ENCODE data around the gene DISC1.
"Not testable (repeated sequence)": the region's sequence is repeated elsewhere in the genome, so short reads cannot be mapped to it uniquely, and the experiment has no call there.

DISC1 gene

DNA sequence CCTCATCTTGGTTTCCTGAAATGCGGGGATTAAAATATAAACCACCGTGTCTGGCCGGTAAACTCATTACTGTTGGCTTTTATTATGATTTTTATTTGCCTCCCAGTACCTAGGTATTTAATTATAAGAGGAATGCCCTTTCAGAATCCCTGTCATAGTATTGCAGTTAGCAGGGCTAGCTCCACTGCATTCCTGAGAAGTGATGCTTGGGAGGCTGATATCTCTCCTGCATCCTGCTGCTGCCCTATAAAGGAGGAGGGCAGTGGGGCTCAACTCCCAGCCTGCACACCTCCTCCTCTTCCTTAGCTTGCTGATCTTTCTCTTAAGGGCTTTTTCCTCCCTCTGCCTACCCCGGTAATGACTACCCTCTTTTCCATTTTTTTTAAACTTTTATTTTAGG lies 19.9 kb upstream of the DISC1 start:
- no peak for FAIRE-seq

DNA sequence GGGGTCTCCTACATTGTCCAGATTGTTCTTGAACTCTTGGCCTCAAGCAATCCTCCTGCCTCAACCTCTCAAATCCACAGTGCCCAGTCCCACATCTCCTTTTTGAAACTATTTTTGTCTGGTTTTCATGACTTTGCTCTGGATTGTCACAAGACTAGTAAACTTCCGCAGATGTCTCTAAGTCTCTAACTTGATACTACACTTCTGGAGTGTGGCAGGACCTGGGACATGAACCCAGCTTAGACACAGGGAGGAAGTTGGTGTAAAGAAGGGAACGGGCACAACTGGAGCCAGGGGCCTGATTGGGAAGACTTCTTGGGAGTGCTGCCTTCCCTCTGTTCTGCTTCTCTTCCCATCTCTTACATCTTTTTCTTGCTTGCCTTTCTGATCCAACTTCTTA lies 16.2 kb upstream of the DISC1 start:
- FAIRE-seq: no peak

DNA sequence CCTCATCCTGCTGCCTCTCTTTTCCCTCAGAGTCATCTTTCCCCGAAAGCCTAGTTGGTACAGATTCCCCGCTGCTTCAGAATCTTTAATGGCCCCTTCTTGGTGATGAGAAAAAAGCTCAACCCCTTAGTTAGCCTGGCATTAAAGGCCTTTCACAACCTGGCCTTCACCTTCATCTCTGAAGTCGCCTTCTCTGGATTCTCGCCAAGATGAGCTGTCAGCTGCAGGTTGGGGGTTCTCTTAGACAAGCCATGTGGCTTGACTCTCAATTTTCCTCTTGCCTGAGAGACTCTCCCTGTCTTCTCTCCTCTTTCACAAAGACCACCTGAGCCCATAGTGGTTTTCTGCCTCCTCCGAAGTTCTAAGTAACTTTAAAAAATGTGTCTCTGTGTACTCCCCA lies 15.5 kb upstream of the DISC1 start:
- FAIRE-seq: no peak

DNA sequence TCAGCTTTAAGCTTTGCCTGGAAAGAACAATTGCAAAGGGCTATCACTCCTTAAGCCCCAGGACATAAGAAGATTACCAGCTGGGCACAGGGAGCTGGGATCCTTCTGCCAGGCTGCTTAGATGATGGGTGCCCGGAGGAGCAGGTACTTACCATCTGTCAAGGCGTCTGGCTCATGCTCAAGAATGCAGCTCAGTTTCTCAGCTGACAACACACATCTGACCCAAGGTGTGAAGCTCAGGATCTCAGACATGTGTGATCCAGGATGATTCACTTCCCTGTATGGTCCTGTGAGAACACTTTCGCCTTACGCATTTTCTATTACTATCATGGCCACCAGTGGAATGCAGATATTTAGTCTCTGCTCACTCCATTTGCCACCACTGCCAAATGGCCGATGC lies 14.7 kb upstream of the DISC1 start:
- FAIRE-seq: no peak

DNA sequence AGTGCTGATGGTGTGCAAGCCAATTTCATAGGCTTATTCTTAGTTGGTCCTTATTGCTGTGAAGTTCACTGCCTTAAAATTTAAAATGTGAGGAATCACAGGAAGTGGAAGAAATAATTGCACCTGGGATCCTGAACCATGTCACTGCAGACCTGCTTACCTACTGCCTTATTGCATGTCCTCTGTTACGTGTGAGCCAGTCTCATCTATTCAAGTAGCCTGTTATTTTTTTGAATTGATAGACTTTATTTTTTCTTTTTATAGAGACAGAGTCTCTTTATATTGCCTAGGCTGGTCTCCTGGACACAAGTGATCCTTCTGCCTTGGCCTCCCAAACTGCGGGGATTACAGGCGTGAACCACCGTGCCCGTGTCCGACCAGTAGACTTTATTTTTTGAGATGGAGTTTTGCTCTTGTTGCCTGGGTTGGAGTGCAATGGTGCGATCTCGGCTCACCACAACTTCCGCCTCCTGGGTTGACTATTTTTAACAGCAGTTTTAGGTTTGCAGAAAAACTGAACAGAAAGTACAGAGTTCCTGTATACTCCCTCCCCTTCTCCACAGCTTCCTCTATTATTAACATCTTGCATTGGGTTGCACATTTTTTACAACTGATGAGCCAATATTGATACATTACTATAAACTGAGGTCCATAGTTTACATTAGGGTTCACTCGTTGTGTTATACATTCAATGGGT lies 14.0 kb upstream of the DISC1 start:
- FAIRE-seq: no peak

DNA sequence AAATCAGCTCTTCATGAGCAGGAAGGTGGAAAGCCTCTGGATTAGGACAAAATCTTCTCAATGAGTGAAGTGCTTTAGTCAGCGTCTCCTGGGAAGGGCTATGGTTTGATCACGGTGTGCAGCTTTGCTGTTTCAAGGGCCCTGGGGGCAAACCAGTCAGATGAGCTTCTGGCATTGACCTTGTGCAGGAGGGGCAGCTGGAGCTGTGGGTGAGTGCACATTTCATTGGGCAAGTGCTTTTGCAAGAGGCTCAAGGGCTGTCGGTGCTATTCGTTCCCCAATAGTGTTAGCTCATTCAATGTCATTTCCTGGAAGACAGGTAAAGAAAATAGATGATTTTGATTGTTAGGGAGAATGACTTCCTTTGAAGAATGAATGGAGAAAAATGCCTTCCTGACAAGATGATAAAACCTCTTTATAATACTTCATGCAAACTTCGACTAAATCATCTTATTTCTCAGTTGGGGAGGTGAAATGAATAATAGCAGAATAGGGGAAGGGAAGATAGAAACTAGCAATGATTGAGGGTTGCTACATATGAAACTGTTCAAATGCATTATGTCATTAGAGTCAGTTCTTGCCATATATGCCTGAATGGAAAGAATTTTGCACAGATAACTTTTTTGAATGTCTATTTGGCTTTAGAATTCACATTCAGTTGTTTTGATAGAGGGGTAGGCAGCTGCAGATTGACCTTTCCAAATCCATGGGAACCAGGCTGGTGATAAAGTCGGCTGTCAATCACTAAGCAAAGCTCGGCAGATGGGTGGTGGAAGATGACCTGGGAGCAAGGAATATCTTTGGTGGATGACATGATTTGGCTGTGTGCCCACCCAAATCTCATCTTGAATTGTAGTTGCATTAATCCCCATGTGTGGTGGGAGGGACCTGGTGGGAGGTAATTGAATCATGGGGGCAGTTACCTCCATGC lies 12.9 kb upstream of the DISC1 start:
- no peak for FAIRE-seq

DNA sequence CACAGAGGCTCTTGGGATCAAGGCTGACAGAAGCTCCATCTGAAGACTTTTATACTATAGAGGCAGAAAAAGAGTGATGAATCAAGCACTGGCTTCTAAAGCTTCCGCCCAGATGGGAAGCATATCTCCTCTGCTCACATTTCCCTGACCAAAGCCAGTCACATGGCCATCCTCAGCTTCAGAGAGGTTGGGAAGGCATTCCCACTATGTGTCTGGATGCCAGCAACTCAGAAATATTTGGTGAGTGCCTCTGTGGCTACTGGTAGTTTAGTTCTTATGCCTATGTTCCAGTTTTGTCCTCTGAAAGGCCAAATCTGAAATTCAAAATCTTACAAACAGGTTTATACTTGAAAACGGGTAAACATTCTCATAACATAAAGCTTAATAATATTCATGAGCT lies 9.9 kb upstream of the DISC1 start:
- no peak for FAIRE-seq

DNA sequence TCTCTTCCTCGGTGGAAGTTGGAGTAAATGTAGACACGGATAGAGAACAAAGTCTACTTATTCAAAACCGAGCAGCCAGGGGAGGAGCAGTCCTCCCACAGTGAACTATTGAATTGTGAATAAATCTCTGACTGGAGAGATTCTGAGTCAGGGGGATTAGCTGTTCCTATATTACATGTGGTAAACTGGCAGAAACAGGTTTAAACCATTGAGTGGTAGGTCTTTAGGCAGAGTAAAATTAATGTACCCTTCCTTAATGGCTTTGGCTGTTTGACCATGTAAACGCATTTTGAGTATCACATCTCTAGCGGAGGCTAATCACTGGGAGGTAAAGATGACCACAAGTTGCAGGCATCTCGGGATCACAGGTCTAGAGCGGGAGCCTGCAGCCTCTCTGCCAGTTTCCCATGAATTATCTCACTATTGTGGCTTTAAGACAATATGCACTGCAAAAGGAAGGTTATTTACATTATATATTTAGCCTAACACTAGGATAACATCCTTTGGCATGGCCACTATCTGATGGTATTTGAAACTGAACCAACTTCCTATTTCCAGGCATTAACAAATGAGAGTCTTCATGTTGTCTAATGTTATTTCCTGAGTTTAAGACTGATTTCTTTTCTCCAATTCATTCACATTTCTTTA lies 7.9 kb upstream of the DISC1 start:
- FAIRE-seq: no peak

DNA sequence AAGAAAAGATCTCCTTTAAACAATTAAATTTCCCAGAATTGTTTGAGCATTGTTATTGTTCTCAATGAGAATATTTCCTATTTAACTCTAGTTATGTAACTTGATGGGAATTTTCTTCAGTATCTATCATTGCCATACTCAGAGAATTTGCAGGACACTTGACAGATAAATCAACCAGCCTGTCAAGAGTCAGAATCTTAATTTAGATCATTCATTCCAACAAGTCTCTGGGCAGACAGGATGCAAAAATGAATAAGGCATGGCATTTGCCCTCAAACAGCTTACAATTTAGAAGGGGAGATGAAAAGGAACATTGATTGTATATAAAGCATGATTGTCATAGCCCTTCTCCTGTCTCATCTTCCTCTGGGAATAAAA lies 7.3 kb upstream of the DISC1 start:
- no peak for FAIRE-seq

DNA sequence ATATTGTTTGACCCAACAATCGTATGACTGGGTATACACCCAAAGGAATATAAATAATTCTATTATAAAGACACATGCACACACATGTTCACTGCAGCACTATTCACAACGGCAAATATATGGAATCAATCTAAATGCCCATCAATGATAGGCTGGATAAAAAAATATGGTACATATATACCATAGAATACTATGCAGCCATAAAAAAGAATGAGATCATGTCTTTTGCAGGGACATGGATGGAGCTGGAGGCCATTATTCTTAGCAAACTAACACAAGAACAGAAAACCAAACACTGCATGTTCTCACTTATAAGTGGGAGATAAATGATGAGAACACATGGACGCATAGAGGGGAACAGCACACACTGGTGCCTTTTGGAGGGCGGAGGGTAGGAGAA lies 1.5 kb upstream of the DISC1 start:
- FAIRE-seq: not testable (repeated sequence)

DNA sequence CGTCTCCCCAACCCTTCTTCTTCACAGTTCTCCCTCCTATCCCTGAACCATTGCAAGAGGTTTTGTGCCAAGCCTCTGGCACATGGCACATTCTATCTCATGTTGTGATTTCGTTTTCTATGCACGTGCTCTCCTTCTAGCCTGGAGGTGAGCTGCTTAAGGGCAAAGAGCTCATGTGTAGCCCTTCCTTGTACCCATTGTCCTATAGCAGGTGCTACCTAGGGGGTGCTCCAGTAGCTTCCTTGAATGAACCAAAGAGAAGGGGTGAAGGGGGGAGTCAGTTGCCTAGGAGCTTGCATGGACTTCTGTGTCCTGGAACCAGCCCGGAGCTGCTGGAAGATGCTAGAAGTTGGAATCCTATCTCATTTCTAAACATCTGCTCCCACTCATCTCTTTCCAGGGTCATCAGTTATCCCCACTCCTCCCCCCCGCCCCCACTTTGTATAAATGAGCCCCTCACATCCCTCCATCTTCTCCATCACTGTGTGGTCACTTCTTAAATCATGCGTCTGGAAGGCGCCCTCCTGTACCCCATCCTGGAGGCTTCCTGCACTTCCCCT lies 535 bp upstream of the DISC1 start:
- FAIRE-seq: no peak

DNA sequence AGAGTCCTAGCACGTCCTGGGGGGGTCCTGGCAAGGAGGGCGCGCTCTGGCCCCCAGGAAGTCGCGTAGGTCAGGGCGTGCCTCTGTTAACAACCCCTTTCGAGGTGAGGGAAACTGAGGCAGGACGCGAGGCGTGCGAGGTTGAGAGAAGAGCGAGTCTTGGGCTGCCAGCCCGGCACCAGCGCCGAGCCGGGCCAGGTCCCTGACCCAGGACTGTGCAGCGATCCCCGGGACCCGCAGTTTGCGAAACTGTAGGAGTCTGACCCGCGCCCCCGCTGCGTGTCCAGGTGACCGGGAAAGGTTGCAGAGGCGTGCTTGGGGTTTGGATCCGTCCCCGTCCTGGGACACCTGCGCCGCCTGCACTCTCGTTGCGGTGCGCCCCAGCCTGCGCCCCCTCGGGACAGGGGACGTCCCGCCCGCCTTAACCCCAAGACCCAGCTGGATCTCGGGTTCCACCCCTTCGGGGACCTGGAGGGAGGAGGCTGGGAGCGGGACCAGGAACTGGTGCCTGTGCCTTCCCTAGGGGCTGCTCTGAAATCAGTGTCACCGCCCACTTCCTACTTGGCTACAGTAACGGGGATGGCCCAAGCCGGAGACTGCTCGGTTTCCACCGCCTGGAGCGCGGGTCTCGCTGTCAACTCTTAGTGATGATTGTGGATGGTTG lies 493 bp downstream of the DISC1 start:
- no peak for FAIRE-seq

DNA sequence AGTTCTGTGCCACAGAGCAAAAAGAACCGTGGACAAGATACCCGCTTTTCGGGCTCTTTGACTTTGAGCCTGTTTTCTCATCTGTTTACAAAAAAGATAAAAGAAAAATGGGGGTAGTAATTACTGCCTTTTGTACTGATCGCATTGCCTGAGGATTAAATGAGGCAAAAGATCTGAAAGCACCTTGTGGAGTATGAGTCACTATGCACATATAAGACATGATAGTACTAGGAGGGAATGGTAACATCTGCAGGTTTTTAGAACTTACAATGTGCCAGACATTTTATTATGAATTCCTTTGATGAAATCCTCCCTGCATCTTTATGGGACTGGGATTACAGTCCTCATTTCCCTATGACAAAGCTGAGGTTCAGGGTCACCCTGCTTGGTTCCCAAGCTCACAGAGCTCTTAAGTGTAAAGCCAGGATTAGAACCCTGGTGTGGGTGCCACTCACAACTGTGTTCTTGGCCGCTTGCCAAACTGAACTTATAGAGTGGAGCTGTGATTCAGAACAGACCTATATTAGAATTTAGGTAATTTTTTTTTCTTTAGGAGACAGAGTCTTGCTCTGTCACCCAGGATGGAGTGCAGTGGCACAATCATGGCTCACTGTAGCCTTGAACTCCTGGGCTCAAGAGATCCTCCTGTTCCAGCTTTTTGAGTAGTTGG lies 1.8 kb downstream of the DISC1 start:
- no peak for FAIRE-seq

DNA sequence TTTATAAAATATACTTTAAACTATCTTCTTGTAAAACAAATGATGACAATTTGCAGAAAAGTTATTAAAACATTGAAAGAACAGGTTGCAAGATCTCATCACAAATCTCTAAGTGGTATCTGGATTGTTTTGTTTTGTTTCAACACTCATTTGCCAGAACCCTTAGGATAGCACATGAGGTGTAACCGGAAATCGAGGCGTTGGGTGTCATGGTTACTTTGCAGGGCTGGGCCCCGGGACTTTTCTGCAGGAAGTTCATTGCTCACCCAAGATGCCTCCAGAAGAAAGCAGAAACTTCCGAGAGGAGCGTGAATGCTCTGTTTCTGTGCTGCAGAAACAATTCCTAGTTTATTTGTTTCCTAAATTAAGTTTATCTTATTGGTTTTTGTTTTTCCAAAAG lies 2.5 kb downstream of the DISC1 start:
- FAIRE-seq: no peak

DNA sequence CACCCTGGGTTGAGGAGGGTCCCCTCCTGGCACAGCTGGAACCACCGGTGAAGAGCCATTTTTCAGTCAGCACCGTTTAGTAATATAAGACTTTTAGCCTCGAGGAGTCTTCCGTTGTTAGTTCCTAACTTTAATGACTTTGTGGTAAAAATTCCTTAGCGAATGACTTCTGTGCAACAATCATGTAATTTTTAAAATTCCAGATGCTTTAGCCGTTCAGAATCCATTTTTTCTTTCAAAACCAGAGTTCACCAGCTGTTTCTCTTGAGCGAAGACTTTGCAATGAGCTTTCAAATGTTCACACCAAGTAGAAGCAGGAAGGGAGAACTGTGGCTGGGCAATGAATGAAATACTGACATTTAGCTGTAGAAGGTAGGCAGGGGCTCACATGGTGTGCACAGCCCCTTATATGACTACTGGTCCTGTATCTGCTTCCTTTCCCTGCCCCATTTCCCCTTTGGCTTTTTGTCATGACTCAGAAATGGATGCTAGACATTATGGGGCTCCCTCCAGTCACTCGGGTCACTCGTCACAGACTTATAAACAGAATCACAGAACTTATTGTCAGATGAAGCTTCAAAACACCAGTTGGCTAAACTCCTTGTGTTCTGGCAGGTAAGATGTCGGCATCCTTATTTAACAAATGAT lies 4.1 kb downstream of the DISC1 start:
- FAIRE-seq: no peak

DNA sequence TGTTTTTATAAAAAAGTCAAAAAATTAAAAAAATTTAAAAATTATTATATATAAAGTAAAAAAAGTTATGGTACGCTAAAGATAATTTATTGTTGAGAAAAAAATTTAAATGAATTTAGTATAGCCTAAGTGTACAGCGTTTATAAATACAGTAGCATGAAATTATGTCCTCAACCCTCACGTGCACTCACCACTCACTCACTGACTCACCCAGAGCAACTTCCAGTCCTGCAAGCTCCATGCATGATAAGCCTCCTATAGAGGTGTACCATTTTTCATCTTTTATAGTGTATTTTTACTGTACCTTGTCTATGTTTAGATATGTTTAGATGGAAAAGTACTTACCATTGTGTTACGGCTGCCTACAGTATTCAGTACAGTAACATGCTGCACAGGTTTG lies 5.1 kb downstream of the DISC1 start:
- no peak for FAIRE-seq

DNA sequence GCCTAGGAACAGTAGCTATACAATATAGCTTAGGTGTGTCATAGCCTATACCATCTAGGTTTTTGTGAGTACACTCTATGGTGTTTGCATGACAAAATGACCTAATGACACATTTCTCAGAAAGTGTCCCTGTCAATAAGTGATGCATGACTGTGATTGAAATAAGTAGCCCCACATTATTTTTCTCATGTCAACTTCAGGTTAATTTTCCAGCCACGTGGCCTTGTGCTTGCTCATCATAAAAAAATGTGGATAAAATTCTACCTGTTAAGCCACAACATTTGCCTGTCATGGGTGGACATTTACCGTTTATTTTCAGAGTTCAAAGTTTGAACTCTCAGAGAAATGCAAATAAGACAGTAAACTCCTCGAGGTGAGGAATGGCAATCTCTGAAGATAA lies 5.5 kb downstream of the DISC1 start:
- no peak for FAIRE-seq

DNA sequence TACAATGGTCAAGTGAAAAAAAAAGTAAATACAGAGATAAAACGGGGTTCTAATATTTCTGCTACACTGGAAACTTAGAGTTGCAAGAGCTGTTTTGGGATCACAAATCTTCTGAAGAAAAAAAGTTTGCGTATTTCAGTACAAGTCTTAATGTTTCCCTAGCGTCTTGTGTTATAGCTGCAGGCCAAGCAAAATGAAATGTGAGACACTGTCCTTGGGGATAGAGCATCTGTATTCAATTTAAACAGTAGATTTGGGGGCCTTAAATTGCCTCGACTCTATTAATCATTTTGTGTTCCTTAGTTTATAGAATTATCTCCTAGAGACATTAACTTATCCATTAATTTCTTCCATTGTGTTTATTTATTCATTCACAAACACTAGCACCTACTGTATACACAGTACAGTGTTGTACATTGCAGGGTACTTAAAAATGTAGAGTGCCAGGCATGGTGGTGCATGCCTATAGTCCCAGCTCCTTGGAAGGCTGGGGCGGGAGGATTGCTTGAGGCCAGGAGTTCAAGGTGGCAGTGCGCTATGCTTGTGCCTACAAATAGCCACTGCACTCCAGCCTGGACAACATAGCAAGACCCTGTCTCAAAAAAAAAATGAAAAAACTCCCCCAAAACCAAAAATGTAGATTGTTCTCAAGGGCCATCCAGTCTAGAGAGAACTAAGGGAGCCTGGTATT lies 7.9 kb downstream of the DISC1 start:
- no peak for FAIRE-seq

DNA sequence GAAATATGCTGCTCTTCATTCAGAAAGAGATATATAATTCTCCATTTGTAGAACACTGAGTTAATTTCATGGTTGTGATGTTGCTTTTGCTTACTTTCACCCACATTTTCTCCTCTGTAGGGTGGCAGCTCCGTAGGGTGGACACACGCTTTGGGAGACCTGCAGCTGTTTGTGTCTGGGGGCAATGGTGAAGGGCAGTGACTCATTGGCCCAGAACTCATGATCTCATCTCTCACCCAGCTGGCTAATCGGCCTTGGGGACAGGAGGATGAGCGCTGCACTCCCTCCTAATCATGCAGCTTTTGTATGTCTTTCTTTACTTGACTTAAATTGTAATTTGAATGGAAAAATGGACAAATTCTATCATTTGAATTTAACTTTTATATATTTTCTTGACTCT lies 9.6 kb downstream of the DISC1 start:
- FAIRE-seq: no peak

DNA sequence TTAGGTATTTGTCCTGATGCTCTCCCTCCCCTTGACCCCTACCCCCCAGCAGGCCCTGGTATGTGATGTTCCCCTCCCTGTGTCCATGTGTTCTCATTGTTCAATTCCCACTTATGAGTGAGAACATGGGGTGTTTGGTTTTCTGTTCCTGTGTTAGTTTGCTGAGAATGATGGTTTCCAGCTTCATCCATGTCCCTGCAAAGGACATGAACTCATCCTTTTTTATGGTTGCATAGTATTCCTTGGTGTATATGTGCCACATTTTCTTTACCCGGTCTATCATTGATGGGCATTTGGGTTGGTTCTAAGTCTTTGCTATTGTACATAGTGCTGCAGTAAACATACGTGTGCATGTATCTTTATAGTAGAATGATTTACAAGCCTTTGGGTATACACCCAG lies 10.3 kb downstream of the DISC1 start:
- not testable (repeated sequence) for FAIRE-seq

DNA sequence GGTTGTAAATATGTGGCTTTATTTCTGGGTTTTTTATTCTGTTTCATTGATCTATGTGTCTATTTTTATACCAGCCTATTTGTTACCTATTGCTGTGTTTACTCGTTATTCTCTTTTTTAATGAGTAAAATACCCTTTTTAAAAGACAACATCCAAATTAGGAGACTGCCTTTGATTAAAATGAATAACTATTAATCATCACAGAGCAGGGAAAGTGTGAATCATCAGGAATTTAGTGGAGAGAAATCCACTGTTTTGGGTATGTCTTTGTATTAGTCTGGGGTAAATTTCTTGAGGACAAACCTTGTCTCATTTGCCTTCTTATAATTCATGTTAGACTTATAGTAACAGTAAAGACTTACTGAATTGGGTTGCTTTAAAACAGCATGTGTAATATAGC lies 12.1 kb downstream of the DISC1 start:
- no peak for FAIRE-seq

All from A204.1 (cell line).